BLaER1 treated with 17β-estradiol and CSF1 and Interleukin-3, amounts not matched to agents 10 nM and 100 nM (cell line): ENCODE data around the gene NECAP2.
A peak's percentile ranks its signal among the peaks of the same experiment; 100 is the strongest.

Experiments used
- H3K27ac ChIP-seq, 11 experiments: shearing (Covaris generic); formaldehyde crosslinking; 2 replicates each; pipeline ENCODE4 v1.8.1; 2022
- H3K27me3 ChIP-seq, 11 experiments: shearing (Covaris generic); formaldehyde crosslinking; 2 replicates each; pipeline ENCODE4 v1.8.1; 2022
- H3K36me3 ChIP-seq, 11 experiments: shearing (Covaris generic); formaldehyde crosslinking; 2 replicates each; pipeline ENCODE4 v1.8.1; 2022
- H3K4me1 ChIP-seq, 10 experiments: shearing (Covaris generic); formaldehyde crosslinking; 2 replicates each; pipeline ENCODE4 v1.8.1; 2022
- H3K4me2 ChIP-seq, 11 experiments: shearing (Covaris generic); formaldehyde crosslinking; 2 replicates each; pipeline ENCODE4 v1.8.1; 2022
- H3K4me3 ChIP-seq, 10 experiments: shearing (Covaris generic); formaldehyde crosslinking; 2 replicates each; pipeline ENCODE4 v1.8.1; 2022
- H3K9ac ChIP-seq, 11 experiments: shearing (Covaris generic); formaldehyde crosslinking; 2 replicates each; pipeline ENCODE4 v1.8.1; 2022
- H3K9me3 ChIP-seq, 11 experiments: shearing (Covaris generic); formaldehyde crosslinking; replicated peaks in 1 of 11; 2 replicates each; pipeline ENCODE4 v1.8.1; 2022
- H4K20me1 ChIP-seq, 11 experiments: shearing (Covaris generic); formaldehyde crosslinking; 2 replicates each; pipeline ENCODE4 v1.8.1; 2022
- Cebpa-rat ChIP-seq, 11 experiments: shearing (Covaris generic); IDR thresholded peaks; 2 replicates each; pipeline ENCODE4 v1.8.1; 2022

NECAP2 gene

GRCh38 chr1:16440470-16441281, at the start of gene NECAP2:
Gene NECAP2 (plus strand): TSS chr1:16440724. CDS start chr1:16440762, 38 bp downstream.
- Histone ChIP-seq H3K4me2 (peak within 1 kb of the TSS; percentile 76 to 100 (median 93)), H3K27me3 (no peaks in the 10 kb centered on the region), H3K9me3 (no peaks in the 10 kb centered on the region), H4K20me1 (peaks cover 10 to 43% (median 35%) of the 10 kb centered on the region in 11 experiments; a peak in 18 of 22 replicates), H3K27ac (peak within 1 kb of the TSS; percentile 81 to 97 (median 89)), H3K9ac (peak within 1 kb of the TSS; percentile 85 to 97 (median 93)), H3K36me3 (peaks cover 23 to 37% (median 33%) of the 10 kb centered on the region in 11 experiments), H3K4me1 (peaks cover 23 to 64% (median 33%) of the 10 kb centered on the region in 10 experiments), H3K4me3 (peak within 1 kb of the TSS; percentile 92 to 100 (median 95))
- no peak for TF ChIP-seq Cebpa-rat (IDR thresholded peaks at IDR 0.05)

DNA sequence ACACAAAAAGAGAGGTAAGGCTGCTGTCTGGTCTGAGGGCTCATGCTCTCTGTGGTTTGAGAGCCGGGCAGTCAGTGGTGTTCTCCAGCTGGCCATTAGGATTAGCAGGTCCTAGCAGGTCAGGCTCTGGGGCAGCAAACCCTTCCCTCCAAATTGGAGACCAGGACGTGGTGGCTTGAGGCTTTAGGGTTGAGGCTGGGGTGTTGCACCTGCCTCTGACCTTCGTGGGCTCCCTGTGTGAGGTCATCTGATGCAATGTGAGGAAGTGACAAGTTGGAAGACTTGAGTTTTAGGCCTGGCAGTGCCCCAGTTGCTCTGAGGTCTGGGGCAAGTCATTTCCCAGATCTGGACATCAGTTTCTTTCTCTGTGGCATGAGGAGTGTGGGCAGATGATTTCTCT, 49.1 kb upstream of the NECAP2 start:
- Histone ChIP-seq H3K4me2 (peak overlapping the region; percentile 37 to 71 (median 52)), H3K36me3 (peaks cover 40 to 90% (median 65%) of the 10 kb centered on the region in 11 experiments), H3K27ac (peak overlapping the region in 10 of 11 experiments; percentile 0 to 55 (median 30); a peak in 11 of 22 replicates), H3K9ac (peak overlapping the region in 5 of 11 experiments; percentile 1 to 30 (median 14); a peak in 5 of 22 replicates), H3K9me3 (peaks cover 0 to 9% (median 0%) of the 10 kb centered on the region in 11 experiments; a peak in 1 of 22 replicates), H3K27me3 (no peaks in the 10 kb centered on the region), H3K4me3 (no peak overlapping the region), H3K4me1 (peaks cover 59 to 94% (median 71%) of the 10 kb centered on the region in 10 experiments), H4K20me1 (peaks cover 91 to 100% (median 98%) of the 10 kb centered on the region in 11 experiments)
- no peak for TF ChIP-seq Cebpa-rat (IDR thresholded peaks at IDR 0.05)

DNA sequence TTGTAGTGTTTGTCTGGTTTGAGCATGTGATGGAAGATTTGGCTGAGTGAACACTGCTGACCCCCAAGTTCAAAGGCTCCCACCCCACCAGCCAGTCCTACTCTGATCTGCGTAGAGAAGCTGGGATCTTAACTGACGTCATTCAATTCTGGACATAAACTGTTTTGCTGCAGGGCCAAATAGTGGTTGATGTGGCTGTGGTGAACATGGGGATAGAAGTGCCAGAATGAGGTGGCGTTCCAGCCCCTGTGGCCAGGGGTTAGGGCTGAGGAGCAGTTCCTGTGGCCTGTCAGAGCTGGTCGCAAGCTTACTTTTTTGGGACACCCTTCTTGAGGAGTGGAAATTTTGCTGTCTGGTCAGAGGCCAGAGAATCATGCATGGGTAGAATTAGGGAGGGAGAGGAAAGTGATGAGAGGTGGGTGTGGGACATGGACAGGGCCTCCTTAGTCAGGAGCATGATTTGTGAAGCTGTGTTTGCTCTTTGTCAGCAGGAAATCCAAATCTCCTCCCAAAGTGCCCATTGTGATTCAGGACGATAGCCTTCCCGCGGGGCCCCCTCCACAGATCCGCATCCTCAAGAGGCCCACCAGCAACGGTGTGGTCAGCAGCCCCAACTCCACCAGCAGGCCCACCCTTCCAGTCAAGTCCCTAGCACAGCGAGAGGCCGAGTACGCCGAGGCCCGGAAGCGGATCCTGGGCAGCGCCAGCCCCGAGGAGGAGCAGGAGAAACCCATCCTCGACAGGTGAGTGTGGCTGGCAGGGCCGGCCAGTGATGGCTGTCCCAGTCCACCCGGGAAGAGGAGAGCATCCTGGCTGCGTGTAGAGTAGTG, 47.6 kb upstream of the NECAP2 start:
- peaks cover 61 to 94% (median 74%) of the 10 kb centered on the region in 10 experiments for H3K4me1 ChIP-seq
- H3K9me3 ChIP-seq: peaks cover 0 to 2% (median 0%) of the 10 kb centered on the region in 11 experiments; a peak in 1 of 22 replicates
- peak overlapping the region in 2 of 11 experiments; percentile 6 to 30; a peak in 1 of 22 replicates for H3K9ac ChIP-seq
- H3K27me3 ChIP-seq: no peaks in the 10 kb centered on the region
- H4K20me1 ChIP-seq: peaks cover 84 to 100% (median 97%) of the 10 kb centered on the region in 11 experiments
- H3K36me3 ChIP-seq: peaks cover 43 to 92% (median 67%) of the 10 kb centered on the region in 11 experiments
- H3K4me2 ChIP-seq: peak overlapping the region in 5 of 11 experiments; percentile 52 to 71 (median 68); a peak in 6 of 22 replicates
- TF ChIP-seq Cebpa-rat (IDR thresholded peaks at IDR 0.05): no peak
- peak overlapping the region in 5 of 11 experiments; percentile 8 to 55 (median 35); a peak in 6 of 22 replicates for H3K27ac ChIP-seq
- H3K4me3 ChIP-seq: no peak overlapping the region

GRCh38 chr1:16393570-16394521, 46.7 kb upstream of the NECAP2 start:
- H3K36me3 ChIP-seq: peaks cover 52 to 93% (median 74%) of the 10 kb centered on the region in 11 experiments
- H3K9me3 ChIP-seq: no peaks in the 10 kb centered on the region
- H3K4me1 ChIP-seq: peaks cover 61 to 94% (median 74%) of the 10 kb centered on the region in 10 experiments
- H3K27me3 ChIP-seq: no peaks in the 10 kb centered on the region
- H4K20me1 ChIP-seq: peaks cover 75 to 100% (median 97%) of the 10 kb centered on the region in 11 experiments
- H3K4me3 ChIP-seq: no peak overlapping the region
- H3K9ac ChIP-seq: 0 out of 22 replicates have a peak overlapping the region, but pooled peaks of 1 of the 11 experiments have one; percentile 13
- H3K4me2 ChIP-seq: peak overlapping the region in 1 of 11 experiments; percentile 70; a peak in 1 of 22 replicates
- 0 out of 22 replicates have a peak overlapping the region, but pooled peaks of 1 of the 11 experiments have one; percentile 5 for H3K27ac ChIP-seq
- TF ChIP-seq Cebpa-rat (IDR thresholded peaks at IDR 0.05): peak in 1 of 11 experiments; percentile 33; a peak in 1 of 22 replicates

GRCh38 chr1:16394977-16395376, 45.5 kb upstream of the NECAP2 start:
- Histone ChIP-seq H3K27me3 (no peaks in the 10 kb centered on the region), H3K9me3 (no peaks in the 10 kb centered on the region), H3K27ac (no peak overlapping the region), H4K20me1 (peaks cover 65 to 100% (median 95%) of the 10 kb centered on the region in 11 experiments), H3K4me2 (peak overlapping the region in 2 of 11 experiments; percentile 86 to 94; a peak in 3 of 22 replicates), H3K4me1 (peaks cover 56 to 87% (median 68%) of the 10 kb centered on the region in 10 experiments), H3K4me3 (no peak overlapping the region), H3K36me3 (peaks cover 61 to 100% (median 84%) of the 10 kb centered on the region in 11 experiments), H3K9ac (no peak overlapping the region)
- TF ChIP-seq Cebpa-rat (IDR thresholded peaks at IDR 0.05): no peak

DNA sequence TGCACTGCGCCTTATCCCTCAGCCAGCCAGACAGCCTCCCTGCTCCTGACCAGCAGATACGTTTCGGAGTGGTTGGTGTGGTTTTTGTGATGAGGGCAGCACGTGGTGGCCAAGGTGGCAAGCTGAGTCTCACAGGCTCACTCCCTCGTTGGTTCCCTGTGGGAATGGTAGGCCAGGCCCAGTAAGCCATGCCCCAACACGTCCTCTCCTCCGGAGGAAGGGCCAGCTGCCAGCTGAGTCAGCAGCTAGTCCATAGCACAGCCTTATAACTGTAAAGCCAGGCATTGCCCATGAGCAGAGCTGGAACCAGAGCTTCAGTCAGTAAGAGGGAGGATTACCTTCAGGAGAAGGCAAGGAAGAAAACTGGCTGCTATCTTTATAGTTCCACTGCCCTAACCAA, 43.9 kb upstream of the NECAP2 start:
- peaks cover 40 to 71% (median 52%) of the 10 kb centered on the region in 10 experiments for H3K4me1 ChIP-seq
- H4K20me1 ChIP-seq: peaks cover 49 to 99% (median 79%) of the 10 kb centered on the region in 11 experiments
- H3K27me3 ChIP-seq: no peaks in the 10 kb centered on the region
- H3K27ac ChIP-seq: peak overlapping the region; percentile 7 to 69 (median 55); a peak in 20 of 22 replicates
- no peaks in the 10 kb centered on the region for H3K9me3 ChIP-seq
- H3K36me3 ChIP-seq: peaks cover 61 to 91% (median 86%) of the 10 kb centered on the region in 11 experiments
- H3K4me3 ChIP-seq: peak overlapping the region in 4 of 10 experiments; percentile 0 to 39 (median 9); a peak in 2 of 20 replicates
- H3K4me2 ChIP-seq: peak overlapping the region; percentile 59 to 94 (median 79)
- peak overlapping the region; percentile 36 to 63 (median 49); a peak in 17 of 22 replicates for H3K9ac ChIP-seq
- TF ChIP-seq Cebpa-rat (IDR thresholded peaks at IDR 0.05): no peak

DNA sequence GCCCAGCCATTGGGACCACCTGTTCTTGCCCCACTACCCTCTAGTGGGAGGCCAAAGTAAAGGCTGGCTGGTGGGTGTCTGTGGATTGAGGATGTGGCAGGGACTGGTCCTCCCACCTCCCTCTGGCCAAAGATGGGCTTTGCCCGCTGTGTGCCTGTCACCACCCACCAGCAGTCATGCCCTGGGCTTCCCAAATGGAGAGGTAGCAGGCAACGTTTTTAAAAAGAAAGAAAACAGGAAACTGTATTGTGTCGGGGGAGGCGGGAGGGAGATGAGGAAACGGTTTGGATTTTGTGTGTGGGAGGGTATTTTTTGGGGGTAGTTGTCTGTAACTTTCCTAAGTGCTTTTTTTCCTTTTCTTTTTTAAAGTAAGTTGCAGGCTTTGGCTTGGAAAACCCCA, 43.4 kb upstream of the NECAP2 start:
- no peak for TF ChIP-seq Cebpa-rat (IDR thresholded peaks at IDR 0.05)
- peaks cover 61 to 87% (median 81%) of the 10 kb centered on the region in 11 experiments for H3K36me3 ChIP-seq
- peaks cover 35 to 66% (median 47%) of the 10 kb centered on the region in 10 experiments for H3K4me1 ChIP-seq
- H3K4me2 ChIP-seq: peak overlapping the region; percentile 59 to 94 (median 79)
- no peaks in the 10 kb centered on the region for H3K27me3 ChIP-seq
- peaks cover 43 to 94% (median 74%) of the 10 kb centered on the region in 11 experiments for H4K20me1 ChIP-seq
- H3K27ac ChIP-seq: peak overlapping the region; percentile 7 to 69 (median 55); a peak in 20 of 22 replicates
- H3K9ac ChIP-seq: peak overlapping the region; percentile 36 to 63 (median 49); a peak in 18 of 22 replicates
- peak overlapping the region in 4 of 10 experiments; percentile 0 to 39 (median 9); a peak in 5 of 20 replicates for H3K4me3 ChIP-seq
- H3K9me3 ChIP-seq: no peaks in the 10 kb centered on the region
